ENCODE results near the gene SLC22A4.

SLC22A4 gene

GRCh38 chr5:132380741-132381140, 86.5 kb downstream of the SLC22A4 start:
- intact Hi-C loops (cut with DNase I; ENCODE audit: low total_unique reads): no loop called here
- Histone ChIP-seq H3K36me3 (peaks cover 7 to 40% (median 8%) of the 10 kb centered on the region in 3 donors), H3K4me1 (peaks cover 0 to 24% (median 15%) of the 10 kb centered on the region in 4 donors), H3K27me3 (no peaks in the 10 kb centered on the region), H3K4me3 (no peak overlapping the region), H3K9me3 (no peaks in the 10 kb centered on the region), H3K27ac (no peak overlapping the region)
- DNase-seq: no peak
- TF ChIP-seq CTCF (IDR thresholded peaks at IDR 0.05): no peak

- Histone ChIP-seq H3K27ac (no peak overlapping the region), H3K4me3 (no peak overlapping the region), H3K36me3 (peaks cover 7 to 40% (median 8%) of the 10 kb centered on the region in 3 donors), H3K4me1 (peaks cover 0 to 28% (median 20%) of the 10 kb centered on the region in 4 donors), H3K9me3 (no peaks in the 10 kb centered on the region), H3K27me3 (no peaks in the 10 kb centered on the region)
- intact Hi-C loops (cut with DNase I; ENCODE audit: low total_unique reads): no loop called here
- TF ChIP-seq CTCF (IDR thresholded peaks at IDR 0.05): no peak
- no peak for DNase-seq
Observed at GRCh38 chr5:132381614-132382013, 87.4 kb downstream of the SLC22A4 start.

GRCh38 chr5:132383261-132383660, 89.1 kb downstream of the SLC22A4 start:
- no peaks in the 10 kb centered on the region for H3K9me3 ChIP-seq
- no peaks in the 10 kb centered on the region for H3K27me3 ChIP-seq
- peaks cover 7 to 36% (median 8%) of the 10 kb centered on the region in 3 donors for H3K36me3 ChIP-seq
- H3K27ac ChIP-seq: no peak overlapping the region
- DNase-seq: no peak
- peaks cover 12 to 32% (median 29%) of the 10 kb centered on the region in 4 donors for H3K4me1 ChIP-seq
- TF ChIP-seq CTCF (IDR thresholded peaks at IDR 0.05): no peak
- intact Hi-C loops (cut with DNase I; ENCODE audit: low total_unique reads): no loop called here
- no peak overlapping the region for H3K4me3 ChIP-seq

- no peak for DNase-seq
- peaks cover 0 to 29% (median 8%) of the 10 kb centered on the region in 3 donors for H3K36me3 ChIP-seq
- no peak overlapping the region for H3K4me3 ChIP-seq
- TF ChIP-seq CTCF (IDR thresholded peaks at IDR 0.05): no peak
- H3K9me3 ChIP-seq: no peaks in the 10 kb centered on the region
- H3K27ac ChIP-seq: no peak overlapping the region
- intact Hi-C loops (cut with DNase I; ENCODE audit: low total_unique reads): no loop called here
- peaks cover 12 to 39% (median 34%) of the 10 kb centered on the region in 4 donors for H3K4me1 ChIP-seq
- H3K27me3 ChIP-seq: no peaks in the 10 kb centered on the region
Observed at GRCh38 chr5:132383984-132384383, 89.8 kb downstream of the SLC22A4 start.

- no peak for TF ChIP-seq CTCF (IDR thresholded peaks at IDR 0.05)
- peaks cover 12 to 45% (median 39%) of the 10 kb centered on the region in 4 donors for H3K4me1 ChIP-seq
- no peak overlapping the region for H3K27ac ChIP-seq
- no peaks in the 10 kb centered on the region for H3K9me3 ChIP-seq
- no peak overlapping the region for H3K4me3 ChIP-seq
- peaks cover 0 to 26% (median 8%) of the 10 kb centered on the region in 3 donors for H3K36me3 ChIP-seq
- intact Hi-C loops (cut with DNase I; ENCODE audit: low total_unique reads): loop anchor here (5.0 kb wide), 1 partner anchor 38 kb away; no protein-coding TSS in a partner anchor
- H3K27me3 ChIP-seq: no peaks in the 10 kb centered on the region
- no peak for DNase-seq
Observed at GRCh38 chr5:132384506-132385050, 90.4 kb downstream of the SLC22A4 start.

Measured in tibial artery (tissue), 4 donors.